Measurements from ENCODE around the gene POU2AF2. TPM values are rescaled to one million over a fixed set of nuclear protein-coding genes. Genes with fewer than 3 reads are reported as not detected.

Gene POU2AF2
- total and polyA plus RNA-seq, 2 of the 8 experiments (the other 6 are each of a cell fraction or from before 2014, with no cell fraction given): not detected

GRCh38 chr11:111269146-111269868 lies 23.8 kb downstream of the POU2AF2 start:
- no peak overlapping the region for H2AFZ ChIP-seq (ENCODE audit: low read length)
- H2BK5ac ChIP-seq (ENCODE audit: low read depth, low read length): no peak overlapping the region
- no peak overlapping the region for H3K4me3 ChIP-seq (ENCODE audit: extremely low read depth in 1 of 4, insufficient read depth in 2 of 4, low read depth in 3 of 4, low read length in 4 of 4)
- no peak overlapping the region for H3K27ac ChIP-seq (ENCODE audit: low read depth, low read length)
- no peak overlapping the region for H3K14ac ChIP-seq (ENCODE audit: insufficient read length)
- no peak overlapping the region for H3K4me2 ChIP-seq (ENCODE audit: insufficient read depth in 1 of 2, low read depth in 2 of 2, low read length in 2 of 2)
- no peaks in the 10 kb centered on the region for H3K9me3 ChIP-seq (ENCODE audit: insufficient read depth in 2 of 2, low read depth in 1 of 2, low read length in 1 of 2)
- no peaks in the 10 kb centered on the region for H4K20me1 ChIP-seq (replicated peaks in 1 of 2; ENCODE audit: control insufficient read depth in 1 of 2, insufficient read depth in 2 of 2, low read length in 2 of 2)
- no peak for FAIRE-seq
- no peaks in the 10 kb centered on the region for H3K23me2 ChIP-seq (ENCODE audit: low read depth, low read length)
- H4K5ac ChIP-seq (ENCODE audit: insufficient read length, low read depth, low read length): no peak overlapping the region
- 91% methylated on average over 5 of the region's 5 CpGs; no CpG with 5 or more reads in 1 of the 2 experiments for WGBS, 2 experiments (ENCODE audit: extremely low coverage in 1 of 2, insufficient coverage in 1 of 2, insufficient read length in 1 of 2, insufficient replicate concordance in 2 of 2, low coverage in 1 of 2, low lambda C conversion rate in 2 of 2, missing lambda C conversion rate in 1 of 2)
- no peak for DNase-seq (ENCODE audit: low read depth in 1 of 2, low spot score in 2 of 2)
- no peaks in the 10 kb centered on the region for H3K36me3 ChIP-seq (ENCODE audit: control insufficient read depth in 2 of 4, insufficient read depth in 4 of 4, low read length in 3 of 4)
- H3K9ac ChIP-seq (replicated peaks in 1 of 4; ENCODE audit: extremely low read depth in 1 of 4, low read depth in 3 of 4, low read length in 3 of 4): no peak overlapping the region
- H3K4me1 ChIP-seq (replicated peaks in 1 of 4; ENCODE audit: control insufficient read depth in 3 of 4, insufficient read depth in 4 of 4, low read length in 3 of 4): no peaks in the 10 kb centered on the region
- H2BK15ac ChIP-seq (ENCODE audit: low read length): no peak overlapping the region
- H3K4ac ChIP-seq (replicated peaks; ENCODE audit: insufficient read length, low read depth, low read length): no peak overlapping the region
- H3K18ac ChIP-seq (ENCODE audit: extremely low read depth, low read length): no peak overlapping the region
- no peak overlapping the region for H2BK120ac ChIP-seq (replicated peaks; ENCODE audit: low read depth, low read length)
- H2AK5ac ChIP-seq (ENCODE audit: low read depth, low read length): no peak overlapping the region
- H3K23ac ChIP-seq (ENCODE audit: insufficient read length): no peak overlapping the region
- ChIA-PET POLR2A (ENCODE audit: partially characterized antibody) (no interaction called here), CTCF (ENCODE audit: partially characterized antibody) (interaction anchor here (0.7 to 2.3 kb wide), 5 partner anchors 13 to 177 kb away, joined by 3 to 8 read pairs (median 4); no protein-coding TSS in a partner anchor)
- no peak overlapping the region for H4K91ac ChIP-seq (replicated peaks; ENCODE audit: insufficient read length, low read length)
- H3K56ac ChIP-seq (replicated peaks; ENCODE audit: insufficient read length, low read depth, low read length): no peak overlapping the region
- no peak overlapping the region for H2BK20ac ChIP-seq (ENCODE audit: low read length)
- no peak overlapping the region for H4K8ac ChIP-seq (ENCODE audit: extremely low read depth, insufficient read depth, low read length)
- no peak overlapping the region for H2BK12ac ChIP-seq (ENCODE audit: low read depth, low read length)
- H3K79me2 ChIP-seq (ENCODE audit: control insufficient read depth in 1 of 2, insufficient read depth in 2 of 2, low read length in 2 of 2): no peaks in the 10 kb centered on the region
- no peaks in the 10 kb centered on the region for H3K79me1 ChIP-seq (ENCODE audit: low read depth, low read length)
- no peaks in the 10 kb centered on the region for H3K27me3 ChIP-seq (replicated peaks in 1 of 4; ENCODE audit: control insufficient read depth in 3 of 4, extremely low read depth in 1 of 4, insufficient read depth in 3 of 4, low read length in 3 of 4)
- TF ChIP-seq GABPA (IDR thresholded peaks at IDR 0.05; ENCODE audit: borderline replicate concordance, insufficient read depth, low read length) (no peak), NANOG (IDR thresholded peaks at IDR 0.05; ENCODE audit: insufficient read depth, low read depth, low read length, poor library complexity, severe bottlenecking) (no peak), SIX5 (IDR thresholded peaks at IDR 0.05; ENCODE audit: low read depth, low read length) (no peak), HDAC2 (IDR thresholded peaks at IDR 0.05; ENCODE audit: borderline replicate concordance in 1 of 2, low read depth in 2 of 2, low read length in 2 of 2) (no peak), CBX5 (IDR thresholded peaks at IDR 0.05; ENCODE audit: low read depth, low read length) (no peak), CHD1 (IDR thresholded peaks at IDR 0.05; ENCODE audit: low read depth, low read length) (no peak), CHD2 (IDR thresholded peaks at IDR 0.05; ENCODE audit: low read length) (no peak), SRF (IDR thresholded peaks at IDR 0.05; ENCODE audit: low read depth, low read length) (no peak), BRCA1 (IDR thresholded peaks at IDR 0.05; ENCODE audit: low read depth, low read length) (no peak), TBP (IDR thresholded peaks at IDR 0.05; ENCODE audit: low read depth, low read length) (no peak), YY1 (IDR thresholded peaks at IDR 0.05; ENCODE audit: low read depth, low read length) (no peak), MAFK (IDR thresholded peaks at IDR 0.05; ENCODE audit: low read depth, low read length) (no peak)
- TF ChIP-seq, protein P1, sequence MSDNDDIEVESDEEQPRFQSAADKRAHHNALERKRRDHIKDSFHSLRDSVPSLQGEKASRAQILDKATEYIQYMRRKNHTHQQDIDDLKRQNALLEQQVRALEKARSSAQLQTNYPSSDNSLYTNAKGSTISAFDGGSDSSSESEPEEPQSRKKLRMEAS (IDR thresholded peaks at IDR 0.05): no peak

All from H1 (cell line).